ACC112 (cell line): ENCODE results near the gene SAT1.
A peak's percentile ranks its signal among the peaks of the same experiment; 100 is the strongest.

Experiments
- H2AFZ ChIP-seq: fragments of 200-600 bp; sonication (generic); one replicate; pipeline ENCODE4 v1.6.0; 2017; ENCODE audit warnings: antibody characterized with exemption, low read length; ENCODE audit not compliant: unreplicated experiment
- H3K27ac ChIP-seq: fragments of 200-600 bp; sonication (generic); 2 replicates; pipeline ENCODE4 v1.5.1; 2014; ENCODE audit warnings: low read depth, mild to moderate bottlenecking, antibody characterized with exemption, low read length, moderate library complexity
- H3K27me3 ChIP-seq: fragments of 200-600 bp; sonication (generic); 2 replicates; pipeline ENCODE4 v1.6.1; 2014; ENCODE audit warnings: mild to moderate bottlenecking, antibody characterized with exemption, low read length, moderate library complexity, mixed read lengths; ENCODE audit not compliant: insufficient read depth
- H3K36me3 ChIP-seq: fragments of 200-600 bp; sonication (generic); 2 replicates; pipeline ENCODE4 v1.6.1; 2016; ENCODE audit warnings: mild to moderate bottlenecking, antibody characterized with exemption, low read length, moderate library complexity, mixed read lengths; ENCODE audit not compliant: insufficient read depth
- H3K4me1 ChIP-seq: fragments of 200-600 bp; sonication (generic); one replicate; pipeline ENCODE4 v1.6.1; 2016; ENCODE audit warnings: low read length, mixed read lengths; ENCODE audit not compliant: insufficient read depth, unreplicated experiment, control insufficient read depth
- H3K4me3 ChIP-seq: fragments of 200-600 bp; sonication (generic); 2 replicates; pipeline ENCODE4 v1.5.1; 2014; ENCODE audit warnings: mild to moderate bottlenecking, low read depth, low read length
- H3K79me2 ChIP-seq: fragments of 200-600 bp; sonication (generic); one replicate; pipeline ENCODE4 v1.6.0; 2016; ENCODE audit warnings: low read length; ENCODE audit not compliant: control insufficient read depth, unreplicated experiment, insufficient read depth

Gene SAT1

DNA sequence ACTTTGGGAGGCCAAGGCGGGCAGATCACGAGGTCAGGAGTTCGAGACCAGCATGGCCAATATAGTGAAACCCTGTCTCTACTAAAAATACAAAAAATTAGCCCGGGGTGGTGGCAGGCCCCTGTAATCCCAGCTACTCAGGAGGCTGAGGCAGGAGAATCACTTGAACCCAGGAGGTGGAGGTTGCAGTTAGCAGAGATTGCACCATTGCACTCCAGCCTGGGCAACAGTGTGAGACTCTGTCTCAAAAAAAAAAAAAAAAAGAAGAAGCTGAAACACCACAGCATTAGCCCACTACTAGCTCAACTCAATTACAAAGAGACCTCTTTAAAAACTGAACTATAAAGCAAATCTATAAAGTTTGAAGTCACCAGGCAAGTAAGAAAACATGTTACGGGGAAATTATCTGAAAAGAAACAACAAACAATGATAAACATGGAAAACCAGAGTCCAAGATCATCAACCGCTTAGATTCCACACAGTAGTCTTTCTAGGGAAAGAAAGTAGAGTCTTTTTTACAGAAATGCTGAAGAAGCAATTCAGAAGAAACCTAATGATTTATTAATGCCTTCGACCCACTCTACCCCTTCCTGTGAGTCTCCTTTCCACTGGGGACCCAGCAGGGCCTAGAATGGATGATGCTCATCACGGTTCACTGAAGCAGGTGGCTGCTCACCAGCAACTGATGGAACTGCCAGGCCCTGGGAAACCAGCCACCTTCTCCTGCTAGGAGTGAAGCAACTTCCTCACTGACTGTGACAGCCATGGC lies 6.6 kb downstream of the SAT1 start:
- no peak overlapping the region for H3K4me3 ChIP-seq
- peaks cover 7% of the 10 kb centered on the region for H3K79me2 ChIP-seq
- no peak overlapping the region for H3K27ac ChIP-seq
- H3K4me1 ChIP-seq, result peaks cover 14% of the 10 kb centered on the region
- no peak overlapping the region for H2AFZ ChIP-seq
- H3K36me3 ChIP-seq, result peaks cover 17% of the 10 kb centered on the region
- H3K27me3 ChIP-seq, result no peaks in the 10 kb centered on the region

DNA sequence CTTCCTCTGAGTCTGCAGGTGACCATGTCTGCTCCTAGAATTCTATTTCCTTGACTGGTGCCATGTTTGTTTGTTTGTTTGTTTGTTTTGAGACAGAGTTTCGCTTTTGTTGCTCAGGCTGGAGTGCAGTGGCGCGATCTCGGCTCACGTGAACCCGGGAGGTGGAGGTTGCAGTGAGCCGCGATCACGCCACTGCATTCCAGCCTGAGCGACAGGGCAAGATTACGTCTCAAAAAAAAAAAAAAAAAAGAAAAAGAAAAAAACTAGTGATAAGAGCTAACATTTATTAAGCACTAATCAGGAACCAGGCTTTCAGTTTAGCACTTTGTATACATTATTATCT lies 7.2 kb downstream of the SAT1 start:
- H3K4me3 ChIP-seq, result no peak overlapping the region
- H3K36me3 ChIP-seq, result peaks cover 11% of the 10 kb centered on the region
- peaks cover 10% of the 10 kb centered on the region for H3K4me1 ChIP-seq
- H3K27ac ChIP-seq, result no peak overlapping the region
- H3K27me3 ChIP-seq, result no peaks in the 10 kb centered on the region
- H2AFZ ChIP-seq, result no peak overlapping the region
- peaks cover 1% of the 10 kb centered on the region for H3K79me2 ChIP-seq

DNA sequence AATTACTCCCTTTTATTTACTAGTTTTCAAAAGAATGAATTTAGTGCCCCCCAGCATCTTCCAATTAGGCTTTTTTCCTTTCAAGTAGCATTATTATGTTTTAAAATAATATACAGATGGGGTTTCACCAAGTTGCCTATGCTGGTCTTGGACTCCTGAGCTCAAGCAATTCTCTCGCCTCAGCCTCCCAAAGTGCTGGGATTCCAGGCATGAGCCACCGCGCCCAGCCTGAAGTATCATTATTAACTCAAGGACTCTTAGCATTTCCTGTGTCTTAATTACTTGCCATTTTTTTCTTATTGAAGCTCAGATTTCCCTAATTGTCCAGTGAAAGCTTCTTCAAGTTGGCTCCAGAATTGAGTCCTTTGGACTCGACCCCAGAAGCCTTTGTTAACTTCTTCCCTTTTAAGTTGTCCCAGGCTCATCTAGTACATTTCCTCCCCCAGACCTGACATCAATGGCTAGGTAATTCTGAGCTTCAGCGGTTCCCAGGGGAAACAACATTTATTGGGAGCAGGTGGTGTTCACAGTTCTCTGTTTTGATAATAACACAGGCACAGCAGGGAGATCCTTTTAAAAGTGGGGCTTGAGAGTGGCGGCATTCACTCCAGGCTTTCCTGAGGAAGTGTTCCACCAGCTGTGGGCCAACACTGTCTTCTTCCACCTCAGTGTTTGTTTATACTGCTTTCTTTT lies 10.0 kb downstream of the SAT1 start:
- H3K36me3 ChIP-seq, result no peaks in the 10 kb centered on the region
- no peaks in the 10 kb centered on the region for H3K79me2 ChIP-seq
- H3K27ac ChIP-seq, result no peak overlapping the region
- H3K4me1 ChIP-seq, result no peaks in the 10 kb centered on the region
- H2AFZ ChIP-seq, result no peak overlapping the region
- H3K27me3 ChIP-seq, result no peaks in the 10 kb centered on the region
- no peak overlapping the region for H3K4me3 ChIP-seq

DNA sequence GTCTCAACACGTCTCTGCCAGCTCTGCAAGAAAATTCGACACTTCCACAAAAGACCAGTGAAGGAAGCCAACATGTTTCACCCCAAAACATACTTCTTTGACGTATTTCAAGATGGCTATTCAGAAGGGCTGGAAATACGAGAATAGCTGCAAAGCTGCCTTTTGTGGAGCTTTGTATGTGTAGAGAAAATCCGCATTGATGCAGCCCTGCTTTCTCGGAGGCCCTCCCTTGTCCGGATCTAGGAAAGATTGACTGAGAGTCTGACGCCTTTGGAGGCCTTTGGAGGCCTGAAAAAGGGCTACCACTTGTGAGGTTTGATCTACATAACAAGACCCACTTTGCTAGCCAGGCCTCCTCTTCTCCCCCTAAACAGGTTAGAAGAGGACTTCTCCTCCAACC lies 12.2 kb downstream of the SAT1 start:
- H3K27ac ChIP-seq, result no peak overlapping the region
- H3K27me3 ChIP-seq, result no peaks in the 10 kb centered on the region
- no peak overlapping the region for H2AFZ ChIP-seq
- H3K4me3 ChIP-seq, result no peak overlapping the region
- H3K4me1 ChIP-seq, result peaks cover 5% of the 10 kb centered on the region
- H3K79me2 ChIP-seq, result no peaks in the 10 kb centered on the region
- no peaks in the 10 kb centered on the region for H3K36me3 ChIP-seq

DNA sequence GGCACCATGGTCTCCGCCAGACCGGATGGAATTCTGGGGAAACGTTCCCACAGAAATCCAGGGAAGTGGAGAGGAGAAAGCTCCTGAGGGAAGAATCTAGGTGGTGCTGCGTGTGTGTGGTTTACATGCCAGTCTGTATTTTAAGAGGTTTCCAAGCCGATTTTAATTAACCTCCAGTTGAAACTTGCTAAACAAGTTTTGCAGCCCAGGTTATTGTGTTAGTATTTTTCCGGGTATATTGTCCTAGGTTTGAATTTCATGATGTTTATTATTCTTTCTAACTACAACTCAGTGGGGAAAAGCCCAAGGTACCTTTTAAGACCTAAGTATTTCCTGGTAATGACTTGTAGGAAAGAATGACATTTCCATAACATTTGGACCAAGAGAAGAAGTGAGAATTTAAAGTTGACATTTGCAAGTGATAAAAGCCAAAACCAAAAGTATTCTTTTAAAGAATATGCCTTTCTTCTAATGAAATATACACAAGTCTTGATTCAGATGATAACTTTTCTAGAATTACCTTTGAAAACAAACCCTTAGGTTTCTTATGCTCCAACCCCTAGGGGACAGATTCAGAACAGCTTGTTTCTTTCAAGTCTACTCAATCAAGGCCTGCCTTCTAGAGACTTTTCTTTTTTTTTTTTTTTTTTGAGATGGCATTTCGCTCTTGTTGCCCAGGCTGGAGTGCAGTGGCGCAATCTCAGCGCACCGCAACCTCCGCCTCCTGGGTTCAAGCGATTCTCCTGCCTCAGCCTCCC lies 14.6 kb downstream of the SAT1 start:
- H3K27ac ChIP-seq, result no peak overlapping the region
- H3K79me2 ChIP-seq, result no peaks in the 10 kb centered on the region
- H3K27me3 ChIP-seq, result no peaks in the 10 kb centered on the region
- H2AFZ ChIP-seq, result no peak overlapping the region
- peaks cover 9% of the 10 kb centered on the region for H3K4me1 ChIP-seq
- no peaks in the 10 kb centered on the region for H3K36me3 ChIP-seq
- H3K4me3 ChIP-seq, result no peak overlapping the region

DNA sequence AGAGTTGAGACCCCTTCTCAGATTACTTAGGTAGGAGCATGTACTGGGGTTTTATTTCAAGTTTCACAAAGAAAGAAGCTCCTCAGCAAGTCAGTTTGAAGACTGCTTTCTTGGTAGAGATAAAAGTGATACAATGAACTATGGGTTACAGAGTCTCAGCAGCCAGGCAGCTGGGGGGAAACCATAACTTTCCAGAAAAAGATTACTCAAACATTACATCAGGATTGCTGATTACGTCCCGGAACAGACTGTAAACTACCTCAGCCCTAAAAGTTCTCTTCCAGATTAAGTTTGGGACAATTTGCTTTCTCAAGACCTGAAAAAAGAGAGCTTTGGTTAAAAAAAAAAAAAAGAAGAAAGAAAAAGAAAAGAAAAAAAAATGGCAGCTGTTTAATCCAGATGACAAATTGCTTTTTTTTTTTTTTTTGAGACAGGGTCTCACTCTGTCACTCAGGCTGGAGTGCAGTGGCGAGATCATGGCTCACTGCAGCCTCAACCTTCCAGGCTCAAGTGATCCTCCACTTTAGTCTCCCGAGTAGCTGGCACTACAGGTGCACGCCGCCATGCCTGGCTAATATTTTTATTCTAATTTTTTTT lies 16.6 kb downstream of the SAT1 start:
- Histone ChIP-seq H3K4me1 (peaks cover 26% of the 10 kb centered on the region), H3K36me3 (no peaks in the 10 kb centered on the region), H2AFZ (peak overlapping the region; percentile 25), H3K27ac (no peak overlapping the region), H3K27me3 (no peaks in the 10 kb centered on the region), H3K79me2 (no peaks in the 10 kb centered on the region), H3K4me3 (no peak overlapping the region)

DNA sequence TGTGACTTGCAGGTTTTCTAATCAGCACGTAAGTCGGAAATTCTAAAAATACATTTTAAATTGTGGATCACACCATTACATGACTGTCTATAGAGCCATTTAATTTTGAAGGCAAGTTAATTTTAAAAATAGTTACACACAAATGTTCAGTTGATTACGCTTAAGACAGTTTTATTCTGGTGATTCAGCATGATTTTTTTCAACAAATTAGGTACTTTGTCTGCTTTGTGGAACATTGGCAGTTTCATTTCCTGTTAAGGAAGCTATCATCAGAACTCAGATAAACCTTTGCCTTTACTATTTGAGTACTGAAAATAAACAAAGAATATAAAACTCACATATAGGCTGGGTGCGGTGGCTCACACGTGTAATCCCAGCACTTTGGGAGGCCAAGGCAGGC lies 19.5 kb downstream of the SAT1 start:
- H3K36me3 ChIP-seq, result no peaks in the 10 kb centered on the region
- no peaks in the 10 kb centered on the region for H3K79me2 ChIP-seq
- H3K4me1 ChIP-seq, result peaks cover 34% of the 10 kb centered on the region
- H3K27me3 ChIP-seq, result no peaks in the 10 kb centered on the region
- peak overlapping the region; percentile 16; the same call in 1 of the 2 replicates for H3K27ac ChIP-seq
- no peak overlapping the region for H2AFZ ChIP-seq
- no peak overlapping the region for H3K4me3 ChIP-seq

DNA sequence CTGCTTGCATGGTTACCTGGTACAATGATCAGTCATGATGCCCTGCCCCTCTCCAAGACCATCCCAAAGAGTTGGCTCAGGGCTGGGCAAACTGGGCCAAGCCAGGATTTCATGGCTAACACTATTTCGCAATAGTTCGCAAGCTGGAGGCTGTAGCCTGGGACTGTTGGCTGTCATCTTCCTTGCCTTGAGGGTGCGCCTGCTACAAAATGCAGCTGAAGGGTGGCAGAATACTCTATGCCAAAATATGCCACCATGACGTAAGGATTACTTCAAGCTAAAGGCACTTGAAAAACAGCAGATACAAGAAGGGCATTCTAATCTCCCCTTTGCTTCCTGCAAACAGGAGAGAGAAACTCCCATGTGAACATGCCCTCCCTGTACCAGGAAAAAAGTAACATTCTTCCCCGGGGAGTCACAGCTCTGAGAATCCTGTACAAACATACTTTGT lies 21.0 kb downstream of the SAT1 start:
- Histone ChIP-seq H3K79me2 (no peaks in the 10 kb centered on the region), H3K36me3 (no peaks in the 10 kb centered on the region), H3K27ac (peak overlapping the region; percentile 97), H3K4me1 (peaks cover 39% of the 10 kb centered on the region), H3K4me3 (peak overlapping the region; percentile 42; the same call in 1 of the 2 replicates), H3K27me3 (no peaks in the 10 kb centered on the region), H2AFZ (peak overlapping the region; percentile 32)

DNA sequence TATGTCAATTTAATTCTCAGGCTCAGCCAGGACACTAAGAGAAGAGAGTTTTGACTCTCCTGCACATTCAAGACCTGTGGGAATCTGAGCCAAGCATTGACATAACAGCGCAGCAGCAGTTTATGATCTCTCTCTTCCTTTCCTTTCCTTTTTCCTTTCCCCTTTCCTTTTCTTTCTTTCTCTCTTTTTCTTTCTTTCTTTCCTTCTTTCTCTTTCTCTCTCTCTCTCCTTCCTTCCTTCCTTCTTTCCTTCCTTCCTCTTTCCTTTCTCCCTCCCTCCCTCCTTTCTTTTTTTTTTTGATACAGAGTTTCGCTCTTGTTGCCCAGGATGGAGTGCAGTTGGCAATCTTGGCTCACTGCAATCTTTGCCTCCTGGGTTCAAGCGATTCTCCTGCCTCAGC lies 21.6 kb downstream of the SAT1 start:
- peak overlapping the region; percentile 97 for H3K27ac ChIP-seq
- H2AFZ ChIP-seq, result peak overlapping the region; percentile 32
- H3K36me3 ChIP-seq, result no peaks in the 10 kb centered on the region
- H3K79me2 ChIP-seq, result no peaks in the 10 kb centered on the region
- peak overlapping the region; percentile 42; the same call in 1 of the 2 replicates for H3K4me3 ChIP-seq
- H3K4me1 ChIP-seq, result peaks cover 34% of the 10 kb centered on the region
- H3K27me3 ChIP-seq, result no peaks in the 10 kb centered on the region

DNA sequence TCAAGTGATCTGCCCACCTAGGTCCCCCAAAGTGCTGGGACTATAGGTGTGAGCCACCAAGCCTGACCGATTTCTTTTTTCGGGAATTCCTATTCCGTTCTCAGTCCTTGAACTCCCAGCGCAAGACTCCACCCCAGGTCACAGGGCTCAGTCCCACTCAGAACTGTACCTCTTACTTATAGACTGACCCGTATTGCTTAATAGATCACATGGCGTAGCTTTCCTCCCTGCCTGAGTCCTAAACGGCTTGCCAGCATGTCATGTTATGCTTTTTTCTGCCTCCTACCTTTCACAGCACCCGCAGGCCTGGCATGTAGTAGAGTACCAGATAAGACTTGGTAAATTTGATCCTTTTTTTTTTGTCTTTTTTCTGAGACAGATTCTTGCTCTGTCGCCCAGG lies 22.4 kb downstream of the SAT1 start:
- Histone ChIP-seq H3K4me3 (no peak overlapping the region), H2AFZ (no peak overlapping the region), H3K36me3 (no peaks in the 10 kb centered on the region), H3K4me1 (peaks cover 34% of the 10 kb centered on the region), H3K27ac (no peak overlapping the region), H3K79me2 (no peaks in the 10 kb centered on the region), H3K27me3 (no peaks in the 10 kb centered on the region)
